CD14-positive monocyte (primary cell): ENCODE data around the gene LYL1. TPM values are rescaled to one million over a fixed set of nuclear protein-coding genes. Genes with fewer than 3 reads are reported as not detected.

ENCODE experiments used
- DNase-seq, 3 donors: peaks; one replicate each; pipeline ENCODE4 v3.0.0-alpha.2; 2011 to 2022
- H2AFZ ChIP-seq: 2 replicates; pipeline ENCODE4 v1.6.0; 2012; ENCODE audit warnings: mild to moderate bottlenecking, low read depth, low read length, inconsistent platforms; ENCODE audit not compliant: insufficient read depth, poor library complexity, severe bottlenecking
- H3K27ac ChIP-seq, 2 donors: 1 replicate in 1 of 2; 2 replicates in 1 of 2; pipeline ENCODE4 v1.5.1; 2012 to 2013; ENCODE audit warnings: low read length in 2 of 2, control low read depth in 1 of 2, inconsistent platforms in 1 of 2, low read depth in 1 of 2, mild to moderate bottlenecking in 1 of 2
- H3K27me3 ChIP-seq, 2 donors: one replicate each; pipeline versions ENCODE4 v1.6.0 to v1.6.1; 2011 to 2013; ENCODE audit warnings: low read length in 2 of 2; ENCODE audit not compliant: control insufficient read depth in 2 of 2, insufficient read depth in 2 of 2
- H3K36me3 ChIP-seq, 2 donors: replicated peaks in 1 of 2; 1 replicate in 1 of 2; 2 replicates in 1 of 2; pipeline versions ENCODE4 v1.5.1 to v1.6.1; 2012 to 2013; ENCODE audit warnings: low read length in 2 of 2, control low read depth in 1 of 2, inconsistent platforms in 1 of 2, mild to moderate bottlenecking in 1 of 2; ENCODE audit not compliant: insufficient read depth in 2 of 2, control insufficient read depth in 1 of 2
- H3K4me1 ChIP-seq, 2 donors: 1 replicate in 1 of 2; 2 replicates in 1 of 2; pipeline versions ENCODE4 v1.5.1 to v1.6.1; 2012 to 2013; ENCODE audit warnings: low read length in 2 of 2, control low read depth in 1 of 2, inconsistent platforms in 1 of 2, mild to moderate bottlenecking in 1 of 2, moderate library complexity in 1 of 2; ENCODE audit not compliant: insufficient read depth in 2 of 2, control insufficient read depth in 1 of 2
- H3K4me2 ChIP-seq: replicated peaks from 2 replicates; pipeline ENCODE3; 2012; ENCODE audit warnings: low read length, moderate library complexity, mild to moderate bottlenecking; ENCODE audit not compliant: poor library complexity, severe bottlenecking; ENCODE audit errors: extremely low read depth
- H3K4me3 ChIP-seq, 3 experiments: fragments of 200-600 bp in 1 of 3; sonication (generic) in 1 of 3; replicated peaks in 1 of 3; 1 replicate in 2 of 3; 2 replicates in 1 of 3; pipeline ENCODE4 v1.5.1; 2011 to 2013; ENCODE audit warnings: low read length in 3 of 3, mild to moderate bottlenecking in 3 of 3, control low read depth in 2 of 3, low read depth in 2 of 3, inconsistent platforms in 1 of 3, moderate library complexity in 1 of 3
- H3K79me2 ChIP-seq: 2 replicates; pipeline ENCODE4 v1.6.0; 2012; ENCODE audit warnings: mild to moderate bottlenecking, control low read depth, inconsistent platforms, low read length, moderate library complexity; ENCODE audit not compliant: insufficient read depth
- H3K9ac ChIP-seq: 2 replicates; pipeline ENCODE4 v1.6.0; 2017; ENCODE audit warnings: low read length, mild to moderate bottlenecking; ENCODE audit not compliant: insufficient read depth, poor library complexity, severe bottlenecking
- H3K9me3 ChIP-seq, 2 donors: replicated peaks in 1 of 2; 1 replicate in 1 of 2; 2 replicates in 1 of 2; pipeline versions ENCODE4 v1.5.1 to v1.6.1; 2012 to 2013; ENCODE audit warnings: low read length in 2 of 2, control low read depth in 1 of 2; ENCODE audit not compliant: control insufficient read depth in 1 of 2, insufficient read depth in 1 of 2
- H4K20me1 ChIP-seq: 2 replicates; pipeline ENCODE4 v1.6.0; 2012; ENCODE audit warnings: mild to moderate bottlenecking, low read length, control low read depth, moderate library complexity; ENCODE audit not compliant: insufficient read depth
- H3K27ac Mint-ChIP-seq, 7 donors: one replicate each; pipeline ENCODE4 v1.8.0; 2020; ENCODE audit warnings: mild to moderate bottlenecking in 7 of 7, mixed read lengths in 7 of 7, moderate library complexity in 6 of 7, inconsistent platforms in 2 of 7
- H3K27me3 Mint-ChIP-seq, 3 donors: one replicate each; pipeline ENCODE4 v1.8.0; 2021 to 2022; ENCODE audit warnings: low read depth in 3 of 3, mild to moderate bottlenecking in 3 of 3, mixed read lengths in 3 of 3, moderate library complexity in 3 of 3, inconsistent platforms in 1 of 3
- H3K36me3 Mint-ChIP-seq, 2 donors: one replicate each; pipeline ENCODE4 v1.8.0; 2020; ENCODE audit warnings: mixed read lengths in 2 of 2, inconsistent platforms in 1 of 2, mild to moderate bottlenecking in 1 of 2
- H3K4me1 Mint-ChIP-seq: one replicate; pipeline ENCODE4 v1.8.0; 2020; ENCODE audit warnings: mild to moderate bottlenecking, mixed read lengths
- H3K4me3 Mint-ChIP-seq, 2 donors: one replicate each; pipeline ENCODE4 v1.8.0; 2020; ENCODE audit warnings: mild to moderate bottlenecking in 2 of 2, mixed read lengths in 2 of 2, moderate library complexity in 1 of 2
- H3K9me3 Mint-ChIP-seq, 7 donors: one replicate each; pipeline ENCODE4 v1.8.0; 2020 to 2022; ENCODE audit warnings: mixed read lengths in 7 of 7, mild to moderate bottlenecking in 6 of 7, moderate library complexity in 6 of 7, inconsistent platforms in 2 of 7
- WGBS: methylation state at CpG from one replicate; pipeline ENCODE4 v1.1.5; 2013; ENCODE audit warnings: missing lambda C conversion rate; ENCODE audit not compliant: insufficient coverage; 5-methylcytosine and 5-hydroxymethylcytosine counted together
- intact Hi-C, 2 donors: fragments of 100-400 bp; cut with micrococcal nuclease; formaldehyde crosslinking; loops; one replicate each; pipeline versions ENCODE4 v1.15.0 to v1.15.1; 2023
- polyA plus RNA-seq, 3 donors: library from polyadenylated mRNA; depleted of rRNA in 1 of 3; unstranded in 2 of 3; stranded (reverse) in 1 of 3; fragments of 300-500 nt in 2 of 3; fragments of >200 nt in 1 of 3; fragmentation: Illumina TruSeq in 2 of 3; gene quantifications; 1 replicate in 2 of 3; 2 replicates in 1 of 3; pipeline ENCODE4 v1.2.3, GENCODE V29; 2012 to 2021
- TF ChIP-seq, protein P1 (sequence below): fragments of 200-600 bp; IDR thresholded peaks from one replicate; pipeline ENCODE4 v1.8.0; 2022; ENCODE audit warnings: antibody characterized with exemption, mild to moderate bottlenecking

The LYL1 gene
- polyA plus RNA-seq, 3 donors = 35.7 to 51.1 (median 37.1) TPM

DNA sequence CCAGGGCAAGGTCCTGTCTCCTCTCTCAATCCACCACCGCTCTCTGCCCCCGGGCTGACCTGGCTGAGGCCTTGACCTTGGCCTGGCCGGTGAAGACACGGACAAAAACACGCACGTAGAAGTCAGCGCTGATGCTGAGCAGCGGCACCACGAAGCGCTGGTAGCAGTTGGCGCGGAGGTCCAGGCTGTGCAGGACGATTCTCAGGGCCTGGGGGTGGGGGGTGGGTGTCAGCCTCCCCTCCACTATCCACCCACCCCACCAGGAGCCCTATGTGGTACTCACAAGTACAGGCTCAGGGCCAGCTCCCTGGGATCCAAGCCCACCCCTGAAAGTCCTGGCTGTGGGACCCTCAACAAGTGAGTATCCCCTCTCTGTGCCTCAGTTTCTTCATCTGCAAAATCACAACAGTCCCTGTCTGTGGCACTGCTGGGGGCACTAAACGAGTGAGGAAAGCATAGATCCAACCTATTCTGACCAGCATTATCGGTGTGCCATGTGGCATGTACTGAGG lies 7.5 kb upstream of the LYL1 start:
- H3K27me3 ChIP-seq = no peaks in the 10 kb centered on the region
- Mint-ChIP-seq H3K4me3 (no peak overlapping the region), H3K36me3 (peaks cover 18 to 37% of the 10 kb centered on the region in 2 donors), H3K4me1 (peaks cover 9% of the 10 kb centered on the region), H3K27me3 (peaks cover 0 to 2% (median 0%) of the 10 kb centered on the region in 3 donors), H3K27ac (peak overlapping the region in 1 of 7 donors; percentile 15), H3K9me3 (no peaks in the 10 kb centered on the region)
- peaks cover 23 to 28% of the 10 kb centered on the region in 2 donors for H3K36me3 ChIP-seq
- H3K9me3 ChIP-seq = no peaks in the 10 kb centered on the region
- no peak overlapping the region for H2AFZ ChIP-seq
- intact Hi-C loops = no loop called here
- H3K9ac ChIP-seq = no peak overlapping the region
- no peak overlapping the region for H3K27ac ChIP-seq
- H3K4me3 ChIP-seq = no peak overlapping the region
- no peaks in the 10 kb centered on the region for H4K20me1 ChIP-seq
- no peak for DNase-seq
- peaks cover 24% of the 10 kb centered on the region for H3K79me2 ChIP-seq
- TF ChIP-seq, protein P1, sequence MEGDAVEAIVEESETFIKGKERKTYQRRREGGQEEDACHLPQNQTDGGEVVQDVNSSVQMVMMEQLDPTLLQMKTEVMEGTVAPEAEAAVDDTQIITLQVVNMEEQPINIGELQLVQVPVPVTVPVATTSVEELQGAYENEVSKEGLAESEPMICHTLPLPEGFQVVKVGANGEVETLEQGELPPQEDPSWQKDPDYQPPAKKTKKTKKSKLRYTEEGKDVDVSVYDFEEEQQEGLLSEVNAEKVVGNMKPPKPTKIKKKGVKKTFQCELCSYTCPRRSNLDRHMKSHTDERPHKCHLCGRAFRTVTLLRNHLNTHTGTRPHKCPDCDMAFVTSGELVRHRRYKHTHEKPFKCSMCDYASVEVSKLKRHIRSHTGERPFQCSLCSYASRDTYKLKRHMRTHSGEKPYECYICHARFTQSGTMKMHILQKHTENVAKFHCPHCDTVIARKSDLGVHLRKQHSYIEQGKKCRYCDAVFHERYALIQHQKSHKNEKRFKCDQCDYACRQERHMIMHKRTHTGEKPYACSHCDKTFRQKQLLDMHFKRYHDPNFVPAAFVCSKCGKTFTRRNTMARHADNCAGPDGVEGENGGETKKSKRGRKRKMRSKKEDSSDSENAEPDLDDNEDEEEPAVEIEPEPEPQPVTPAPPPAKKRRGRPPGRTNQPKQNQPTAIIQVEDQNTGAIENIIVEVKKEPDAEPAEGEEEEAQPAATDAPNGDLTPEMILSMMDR = no peak
- 92% methylated on average over 9 of the region's 15 CpGs for WGBS
- peaks cover 8 to 13% of the 10 kb centered on the region in 2 donors for H3K4me1 ChIP-seq
- H3K4me2 ChIP-seq = no peak overlapping the region

DNA sequence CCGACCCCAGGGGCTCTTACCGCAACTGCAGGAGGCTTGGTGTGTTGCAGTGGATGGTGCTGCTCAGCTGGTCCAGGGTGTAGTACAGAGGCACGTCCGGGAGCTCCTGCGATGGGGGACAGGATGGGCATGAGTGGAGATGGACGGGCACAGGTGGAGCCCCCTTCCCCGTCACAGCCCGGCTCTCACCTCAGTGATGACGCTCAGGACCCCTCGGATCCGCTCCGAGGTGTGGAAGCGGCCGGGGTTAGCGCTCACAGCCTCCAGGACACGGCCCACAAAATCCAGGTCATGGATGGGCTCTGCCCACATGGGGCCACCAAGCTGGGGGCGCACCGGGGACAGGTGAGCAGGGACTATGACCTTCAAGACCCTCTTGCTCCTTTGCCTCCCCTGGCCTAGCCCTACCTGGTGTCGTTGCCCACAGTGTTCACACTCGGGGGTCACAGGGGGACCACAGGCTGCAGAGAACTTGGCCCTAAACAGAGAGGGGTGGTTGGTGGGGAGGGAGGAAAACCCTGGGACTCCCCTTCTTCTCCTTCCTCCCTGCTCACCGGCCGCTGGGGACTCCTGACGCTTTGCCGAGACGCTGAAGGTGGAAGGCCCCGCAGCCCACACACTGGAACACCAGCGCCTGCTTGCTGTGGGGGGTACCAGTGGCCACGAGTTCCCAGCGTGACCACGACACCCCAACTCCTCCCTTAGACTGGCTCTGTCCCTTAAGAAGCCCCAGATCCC lies 6.9 kb upstream of the LYL1 start:
- Histone ChIP-seq H3K4me3 (no peak overlapping the region), H3K79me2 (peaks cover 31% of the 10 kb centered on the region), H3K36me3 (peaks cover 23 to 28% of the 10 kb centered on the region in 2 donors), H3K4me2 (no peak overlapping the region), H3K9ac (no peak overlapping the region), H2AFZ (no peak overlapping the region), H3K27me3 (no peaks in the 10 kb centered on the region), H4K20me1 (no peaks in the 10 kb centered on the region), H3K9me3 (no peaks in the 10 kb centered on the region), H3K27ac (no peak overlapping the region), H3K4me1 (peaks cover 14 to 19% of the 10 kb centered on the region in 2 donors)
- WGBS = 98% methylated on average over 23 of the region's 30 CpGs
- Mint-ChIP-seq H3K27ac (peak overlapping the region in 1 of 7 donors; percentile 15), H3K9me3 (no peaks in the 10 kb centered on the region), H3K27me3 (peaks cover 0 to 2% (median 0%) of the 10 kb centered on the region in 3 donors), H3K4me3 (no peak overlapping the region), H3K36me3 (peaks cover 14 to 35% of the 10 kb centered on the region in 2 donors), H3K4me1 (peaks cover 14% of the 10 kb centered on the region)
- intact Hi-C loops = no loop called here
- DNase-seq = no peak
- TF ChIP-seq, protein P1 = no peak
